Brain microvascular endothelial cell (primary cell): ENCODE results near the gene SYT11.

Experiments
- DNase-seq: peaks from one replicate; pipeline ENCODE4 v3.0.0-alpha.2; 2020
- H3K27ac ChIP-seq: fragments of 250-450 bp; sonication (Bioruptor Pico); 2 replicates; pipeline ENCODE4 v1.5.1; 2020; ENCODE audit warnings: mild to moderate bottlenecking, moderate library complexity
- H3K27me3 ChIP-seq: fragments of 250-450 bp; sonication (Bioruptor Pico); replicated peaks from 2 replicates; pipeline ENCODE4 v1.5.1; 2020; ENCODE audit warnings: mild to moderate bottlenecking
- H3K36me3 ChIP-seq: fragments of 250-450 bp; sonication (Bioruptor Pico); replicated peaks from 2 replicates; pipeline ENCODE4 v1.5.1; 2020; ENCODE audit warnings: mild to moderate bottlenecking
- H3K4me3 ChIP-seq: 2 replicates; pipeline ENCODE4 v1.5.1; 2011; ENCODE audit warnings: low read depth, mild to moderate bottlenecking, control low read depth, low read length, moderate library complexity
- CTCF ChIP-seq: IDR thresholded peaks from 2 replicates; pipeline ENCODE4 v1.5.1; 2011; ENCODE audit warnings: low read depth, mild to moderate bottlenecking, moderate library complexity, low read length, control low read depth, inconsistent platforms; ENCODE audit errors: missing control alignments
- in situ Hi-C: cut with HindIII; loops from 2 replicates; pipeline ENCODE4 v1.10.0; 2017; ENCODE audit warnings: low sequenced_read_pairs, low pct_ligation_motif_present

SYT11 gene

GRCh38 chr1:155859234-155859829, at the start of gene SYT11:
Gene SYT11, plus strand, starts transcription at chr1:155859567. Its CDS starts 195 bp downstream, at chr1:155859762.
- peak within 1 kb of the TSS; percentile 57 for H3K4me3 ChIP-seq

GRCh38 chr1:155812878-155813277, 46.5 kb upstream of the SYT11 start:
- in situ Hi-C loops, result no loop called here

More at GRCh38 chr1:155859234-155859829, at the start of gene SYT11:
- TF ChIP-seq CTCF, result no peak
- no peaks in the 10 kb centered on the region for H3K27me3 ChIP-seq
- in situ Hi-C loops, result no loop called here
- H3K27ac ChIP-seq, result peak within 1 kb of the TSS; percentile 70
- peak; percentile 88 for DNase-seq
- peaks cover 4% of the 10 kb centered on the region for H3K36me3 ChIP-seq

GRCh38 chr1:155813672-155814071, 45.7 kb upstream of the SYT11 start:
- Histone ChIP-seq H3K27ac (no peak overlapping the region), H3K27me3 (no peaks in the 10 kb centered on the region), H3K36me3 (peaks cover 48% of the 10 kb centered on the region), H3K4me3 (no peak overlapping the region)
- no peak for DNase-seq
- in situ Hi-C loops, result no loop called here
- no peak for TF ChIP-seq CTCF

More at GRCh38 chr1:155812878-155813277, 46.5 kb upstream of the SYT11 start:
- H3K27ac ChIP-seq, result no peak overlapping the region
- TF ChIP-seq CTCF, result no peak
- no peak overlapping the region for H3K4me3 ChIP-seq
- H3K27me3 ChIP-seq, result no peaks in the 10 kb centered on the region
- H3K36me3 ChIP-seq, result peaks cover 42% of the 10 kb centered on the region
- DNase-seq, result no peak

GRCh38 chr1:155816351-155816750, 43.0 kb upstream of the SYT11 start:
- Histone ChIP-seq H3K27me3 (no peaks in the 10 kb centered on the region), H3K36me3 (peaks cover 61% of the 10 kb centered on the region), H3K4me3 (no peak overlapping the region), H3K27ac (no peak overlapping the region)
- TF ChIP-seq CTCF, result no peak
- no peak for DNase-seq
- in situ Hi-C loops, result no loop called here

- Histone ChIP-seq H3K36me3 (peaks cover 15% of the 10 kb centered on the region), H3K27ac (no peak overlapping the region), H3K27me3 (no peaks in the 10 kb centered on the region), H3K4me3 (no peak overlapping the region)
- DNase-seq, result no peak
- in situ Hi-C loops, result no loop called here
- TF ChIP-seq CTCF, result no peak
Observed at GRCh38 chr1:155827450-155827849, 31.9 kb upstream of the SYT11 start.
